ENCODE measurements around the gene C11orf54. TPM values are rescaled to one million over a fixed set of nuclear protein-coding genes. Genes with fewer than 3 reads are reported as not detected.
"Not testable (repeated sequence)": the region's sequence is repeated elsewhere in the genome, so short reads cannot be mapped to it uniquely, and the experiment has no call there.

Gene C11orf54
- total RNA-seq, 1 donor from 2014 or later: 30.2 TPM

DNA sequence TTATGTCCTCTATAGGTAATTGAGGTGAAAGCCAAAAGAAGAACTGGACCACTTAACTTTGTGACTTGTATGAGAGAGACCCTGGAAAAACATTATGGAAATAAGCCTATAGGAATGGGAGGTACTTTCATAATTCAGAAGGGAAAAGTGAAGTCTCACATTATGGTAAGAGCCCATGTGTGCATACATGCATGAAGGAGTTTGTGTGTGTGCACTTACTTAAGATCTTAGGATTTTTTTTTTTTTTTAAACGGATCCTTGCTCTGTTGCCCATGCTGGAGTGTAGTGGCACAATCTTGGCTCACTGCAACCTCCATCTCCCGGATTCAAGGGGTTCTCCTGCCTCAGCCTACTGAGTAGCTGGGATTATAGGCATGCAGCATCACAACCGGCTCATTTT, 15.8 kb downstream of the C11orf54 start:
- ATAC-seq (no peak), DNase-seq (ENCODE audit: missing footprints) (no peak)
- intact Hi-C loops (cut with DNase I): no loop called here

- DNase-seq (ENCODE audit: missing footprints) (no peak), ATAC-seq (no peak)
- intact Hi-C loops (cut with DNase I): no loop called here
Observed at GRCh38 chr11:93757924-93758865, 16.7 kb downstream of the C11orf54 start.

DNA sequence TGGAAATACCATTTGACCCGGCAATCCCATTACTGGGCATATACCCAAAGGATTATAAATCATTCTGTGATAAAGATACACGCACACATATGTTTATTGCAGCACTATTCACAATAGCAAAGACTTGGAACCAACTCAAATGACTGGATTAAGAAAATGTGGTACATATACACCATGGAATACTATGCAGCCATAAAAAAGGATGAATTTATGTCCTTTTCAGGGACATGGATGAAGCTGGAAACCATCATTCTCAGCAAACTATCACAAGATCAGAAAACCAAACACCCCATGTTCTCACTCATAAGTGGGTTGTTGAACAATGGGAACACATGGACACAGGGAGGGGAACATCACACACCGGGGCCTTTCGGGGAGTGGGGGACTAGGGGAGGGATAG, 17.7 kb downstream of the C11orf54 start:
- DNase-seq (ENCODE audit: missing footprints); intact Hi-C loops (cut with DNase I); ATAC-seq: not testable (repeated sequence)

- DNase-seq (ENCODE audit: missing footprints) (no peak), ATAC-seq (no peak)
- intact Hi-C loops (cut with DNase I): no loop called here
Observed at GRCh38 chr11:93761910-93762309, 20.4 kb downstream of the C11orf54 start.

DNA sequence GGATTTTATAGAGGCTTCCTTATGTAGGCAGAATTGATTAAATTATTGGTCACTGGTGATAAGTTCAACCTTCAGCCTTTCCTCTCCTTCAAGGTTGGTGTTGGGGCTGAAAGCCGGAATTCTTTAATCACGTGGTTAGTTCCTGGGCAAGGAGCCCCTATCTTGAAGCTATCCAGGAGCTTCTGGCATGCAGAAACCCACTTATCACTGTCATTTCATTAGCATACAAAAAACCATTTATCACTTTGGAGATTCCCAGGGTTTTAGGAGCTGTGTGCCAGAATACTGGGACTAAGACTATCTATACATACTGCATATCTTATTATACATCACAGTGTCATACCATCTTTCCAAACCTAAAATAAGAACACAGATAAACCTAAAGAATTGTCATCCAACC, 24.1 kb downstream of the C11orf54 start:
- ATAC-seq: no peak
- intact Hi-C loops (cut with DNase I): no loop called here
- no peak for DNase-seq (ENCODE audit: missing footprints)

GRCh38 chr11:93766504-93766903, 25.0 kb downstream of the C11orf54 start:
- DNase-seq (ENCODE audit: missing footprints) (no peak), ATAC-seq (no peak)
- intact Hi-C loops (cut with DNase I): no loop called here

DNA sequence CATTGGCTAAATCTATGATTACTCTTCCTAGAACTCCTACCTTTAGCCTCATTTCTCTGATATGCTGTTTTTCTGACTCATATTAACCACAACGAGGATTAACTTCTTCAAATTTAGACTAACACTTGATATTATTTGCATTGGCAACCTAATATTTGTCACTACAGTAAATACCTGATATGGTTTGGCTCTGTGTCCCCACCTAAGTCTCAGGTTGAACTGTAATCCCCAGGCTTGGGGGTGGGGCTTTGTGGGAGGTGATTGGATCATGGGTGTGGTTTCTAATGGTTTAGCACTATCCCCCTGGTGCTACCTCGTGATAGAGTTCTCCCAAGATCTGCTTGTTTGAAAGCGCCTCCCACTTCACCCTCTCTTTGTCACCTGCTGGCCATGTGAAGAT, 25.5 kb downstream of the C11orf54 start:
- intact Hi-C loops (cut with DNase I): no loop called here
- no peak for ATAC-seq
- DNase-seq (ENCODE audit: missing footprints): no peak

- DNase-seq (ENCODE audit: missing footprints): no peak
- ATAC-seq: no peak
- intact Hi-C loops (cut with DNase I): no loop called here
Observed at GRCh38 chr11:93770160-93770559, 28.7 kb downstream of the C11orf54 start.

DNA sequence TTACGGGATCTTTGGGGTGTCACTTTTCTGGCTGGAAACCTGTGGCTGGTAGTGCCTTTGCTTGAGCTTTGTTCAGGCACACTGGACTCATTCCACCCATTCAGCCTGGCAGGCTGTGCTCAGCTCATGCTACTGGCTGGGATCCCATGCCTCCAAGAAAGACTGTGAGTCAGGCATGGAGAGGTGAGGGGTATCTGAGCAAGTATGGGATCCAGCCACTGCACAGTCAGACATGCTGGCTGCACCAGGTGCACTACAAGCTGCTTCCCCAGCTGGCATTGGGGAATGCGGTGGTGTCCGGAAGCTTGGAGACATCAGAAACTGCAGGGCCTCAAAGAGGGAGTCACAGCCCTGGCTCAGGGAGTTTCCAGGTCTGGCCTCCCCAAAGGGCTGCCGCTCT, 30.7 kb downstream of the C11orf54 start:
- no peak for DNase-seq (ENCODE audit: missing footprints)
- intact Hi-C loops (cut with DNase I): no loop called here
- ATAC-seq: no peak

GRCh38 chr11:93773045-93773477, 31.6 kb downstream of the C11orf54 start:
- ATAC-seq (no peak), DNase-seq (ENCODE audit: missing footprints) (no peak)
- intact Hi-C loops (cut with DNase I): no loop called here

DNA sequence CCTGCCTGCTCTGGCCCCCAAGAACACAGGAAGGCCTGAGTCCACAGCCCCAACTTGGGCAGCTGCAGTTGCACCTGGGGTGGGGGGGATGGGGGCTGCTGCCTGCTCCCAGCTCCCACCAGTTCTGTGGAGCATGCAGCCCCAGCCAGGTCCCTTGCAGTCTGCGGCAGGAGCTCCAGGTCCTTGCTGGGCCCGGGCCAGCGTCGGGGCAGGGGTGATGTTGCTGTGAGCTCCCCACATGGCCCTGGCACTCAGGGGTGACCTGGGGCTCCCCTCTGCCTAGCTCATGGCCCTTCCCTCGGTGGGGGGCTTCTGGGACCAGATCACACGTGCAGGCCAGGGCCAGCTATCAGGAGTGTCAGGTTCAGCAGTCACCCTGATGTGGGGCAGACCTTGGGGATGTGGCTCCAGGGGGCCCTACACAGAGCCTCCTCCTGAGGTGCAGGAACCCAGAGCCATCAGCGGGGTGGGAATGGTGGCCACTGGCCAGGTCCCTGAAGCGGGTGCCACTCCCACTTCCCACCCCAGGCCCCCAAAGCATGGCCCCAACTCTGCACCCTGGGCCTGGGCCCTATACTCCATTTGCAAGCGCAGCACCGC, 32.2 kb downstream of the C11orf54 start:
- DNase-seq (ENCODE audit: missing footprints): no peak
- intact Hi-C loops (cut with DNase I): no loop called here
- no peak for ATAC-seq

DNA sequence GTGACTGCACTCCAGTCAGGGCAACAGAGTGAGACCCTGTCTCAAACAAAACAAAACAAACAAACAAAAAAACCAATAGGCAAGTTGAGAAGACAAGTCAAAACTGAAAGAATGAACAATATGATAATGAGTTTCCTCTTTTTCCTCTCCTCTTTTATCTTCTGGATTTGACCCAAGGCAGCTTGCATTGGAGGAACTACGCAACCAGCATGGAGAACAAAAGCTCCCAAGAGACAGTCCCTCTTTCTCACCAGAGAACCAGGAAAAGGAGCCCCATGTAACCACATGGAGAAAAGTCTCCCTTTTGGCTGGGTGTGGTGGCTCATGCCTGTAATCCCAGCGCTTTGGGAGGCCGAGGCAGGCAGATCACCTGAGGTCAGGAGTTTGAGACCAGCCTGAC, 33.1 kb downstream of the C11orf54 start:
- DNase-seq (ENCODE audit: missing footprints); intact Hi-C loops (cut with DNase I); ATAC-seq: not testable (repeated sequence)

DNA sequence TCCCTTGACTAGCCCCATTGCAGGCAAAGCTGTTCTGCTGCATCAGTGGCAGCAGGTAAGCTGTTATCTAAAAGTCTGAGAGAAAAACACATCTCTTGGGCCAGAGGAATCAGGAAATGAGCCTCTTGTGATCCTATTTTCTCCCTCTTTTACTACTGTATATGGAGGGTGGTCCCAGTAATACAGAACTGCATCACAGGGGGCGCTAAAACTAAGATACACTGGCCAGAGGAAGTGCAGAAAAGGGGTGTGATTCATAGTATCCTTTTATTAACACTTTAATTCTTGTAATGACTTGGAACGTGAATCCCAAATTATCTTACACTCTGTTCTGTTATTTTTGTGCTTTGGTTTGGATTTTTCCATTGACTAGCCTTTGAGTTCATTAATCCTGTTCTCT, 33.8 kb downstream of the C11orf54 start:
- ATAC-seq (no peak), DNase-seq (ENCODE audit: missing footprints) (no peak)
- intact Hi-C loops (cut with DNase I): no loop called here

DNA sequence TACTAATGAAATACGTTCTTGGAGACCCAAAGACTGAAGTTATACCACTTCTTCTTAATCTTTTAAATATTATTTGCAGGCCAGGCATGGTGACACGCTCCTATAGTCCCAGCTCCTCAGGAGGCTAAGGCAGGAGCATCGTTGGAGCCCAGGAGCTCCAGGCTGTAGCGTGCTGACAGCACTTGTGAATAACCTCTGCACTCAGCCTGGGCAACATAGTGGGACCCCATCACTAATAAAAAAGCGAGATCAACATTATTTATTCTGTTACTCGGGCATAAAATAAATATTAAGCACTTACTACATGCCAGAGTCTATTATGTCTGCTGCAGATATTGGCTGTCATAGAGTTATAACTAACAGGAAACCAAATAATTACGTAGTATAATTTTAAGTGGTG, 41.9 kb downstream of the C11orf54 start:
- no peak for DNase-seq (ENCODE audit: missing footprints)
- intact Hi-C loops (cut with DNase I): no loop called here
- no peak for ATAC-seq

- DNase-seq (ENCODE audit: missing footprints) (no peak), ATAC-seq (peak; percentile 43)
- intact Hi-C loops (cut with DNase I): loop anchor here (1.0 kb wide), 1 partner anchor 42 kb away; the partner anchor contains the start of genes C11orf54 and TAF1D
Observed at GRCh38 chr11:93783765-93784144, 42.3 kb downstream of the C11orf54 start.

GRCh38 chr11:93784145-93784934, 42.9 kb downstream of the C11orf54 start, which contains the start of gene MED17:
Gene MED17 (plus strand): TSS chr11:93784282. CDS start chr11:93784514, 232 bp downstream.
- ATAC-seq (peak; percentile 100), DNase-seq (ENCODE audit: missing footprints) (peak; percentile 95)
- intact Hi-C loops (cut with DNase I): loop anchor here (1.0 kb wide), 1 partner anchor 43 kb away; the partner anchor contains the start of genes C11orf54 and TAF1D

DNA sequence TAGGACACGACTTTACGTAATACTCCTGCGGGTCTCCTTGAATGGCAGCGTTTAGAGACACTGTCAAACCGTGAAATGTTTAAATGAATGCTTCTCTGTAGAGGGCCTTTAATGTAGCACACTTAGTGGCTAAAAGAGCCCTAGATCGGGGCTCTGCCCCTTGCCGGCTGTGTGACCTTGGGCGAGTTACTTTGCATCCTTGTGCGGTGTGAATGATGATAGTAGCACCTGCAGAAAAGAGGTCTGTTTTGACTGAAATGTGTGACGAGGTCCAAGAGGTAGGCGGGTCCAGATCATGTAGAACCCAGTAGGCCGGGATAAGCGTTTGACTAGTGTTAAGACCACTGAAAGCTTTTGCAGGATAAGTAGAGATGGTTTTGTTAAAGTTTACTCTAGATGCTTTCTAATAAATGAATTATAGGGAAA, 43.5 kb downstream of the C11orf54 start:
- DNase-seq (ENCODE audit: missing footprints): no peak
- intact Hi-C loops (cut with DNase I): loop anchor here (1.0 kb wide), 1 partner anchor 44 kb away; the partner anchor contains the start of genes C11orf54 and TAF1D
- peak; percentile 2 for ATAC-seq

DNA sequence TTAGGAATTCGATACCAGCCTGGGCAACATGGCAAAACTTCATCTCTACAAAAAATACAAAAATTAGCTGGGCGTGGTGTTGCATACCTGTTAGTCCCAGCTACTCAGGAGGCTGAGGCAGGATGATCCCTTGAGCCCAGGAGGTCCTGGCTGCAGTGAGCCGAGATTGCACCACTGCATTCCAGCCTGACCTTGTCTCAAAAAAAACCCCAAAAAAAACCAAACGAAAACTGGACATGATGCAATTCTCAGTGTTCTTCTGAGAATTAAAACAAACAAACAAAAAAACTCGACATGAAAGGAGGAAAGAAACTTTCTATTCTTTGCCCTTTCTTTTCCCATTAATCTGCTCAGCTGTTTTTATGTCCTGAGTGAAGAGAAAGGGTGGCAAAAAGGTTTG, 50.0 kb downstream of the C11orf54 start:
- intact Hi-C loops (cut with DNase I): no loop called here
- no peak for ATAC-seq
- DNase-seq (ENCODE audit: missing footprints): no peak
